Activated naive CD8-positive, alpha-beta T cell treated with anti-CD3 and anti-CD28 coated beads, Interleukin-2, amount 50 U/mL, for 24 hours (primary cell): ENCODE measurements around the gene ITGA11.

Source experiments
- ATAC-seq: fragments of 150-1000 bp; cut with Tn5 transposase; one replicate; pipeline ENCODE4 v1.10.0; 2021
- DNase-seq: peaks from one replicate; pipeline ENCODE4 v3.0.0; 2021
- H3K27ac Mint-ChIP-seq: one replicate; pipeline ENCODE4 v1.8.0; 2021; ENCODE audit warnings: mild to moderate bottlenecking, mixed read lengths
- H3K27me3 Mint-ChIP-seq: one replicate; pipeline ENCODE4 v1.8.0; 2021; ENCODE audit warnings: mixed read lengths
- H3K36me3 Mint-ChIP-seq: one replicate; pipeline ENCODE4 v1.8.0; 2021; ENCODE audit warnings: low read depth, mixed read lengths
- H3K4me1 Mint-ChIP-seq: one replicate; pipeline ENCODE4 v1.8.0; 2021; ENCODE audit warnings: mixed read lengths
- H3K4me3 Mint-ChIP-seq: one replicate; pipeline ENCODE4 v1.8.0; 2021; ENCODE audit warnings: mild to moderate bottlenecking, moderate library complexity, mixed read lengths
- H3K9me3 Mint-ChIP-seq: one replicate; pipeline ENCODE4 v1.8.0; 2021; ENCODE audit warnings: mixed read lengths

The ITGA11 gene

DNA sequence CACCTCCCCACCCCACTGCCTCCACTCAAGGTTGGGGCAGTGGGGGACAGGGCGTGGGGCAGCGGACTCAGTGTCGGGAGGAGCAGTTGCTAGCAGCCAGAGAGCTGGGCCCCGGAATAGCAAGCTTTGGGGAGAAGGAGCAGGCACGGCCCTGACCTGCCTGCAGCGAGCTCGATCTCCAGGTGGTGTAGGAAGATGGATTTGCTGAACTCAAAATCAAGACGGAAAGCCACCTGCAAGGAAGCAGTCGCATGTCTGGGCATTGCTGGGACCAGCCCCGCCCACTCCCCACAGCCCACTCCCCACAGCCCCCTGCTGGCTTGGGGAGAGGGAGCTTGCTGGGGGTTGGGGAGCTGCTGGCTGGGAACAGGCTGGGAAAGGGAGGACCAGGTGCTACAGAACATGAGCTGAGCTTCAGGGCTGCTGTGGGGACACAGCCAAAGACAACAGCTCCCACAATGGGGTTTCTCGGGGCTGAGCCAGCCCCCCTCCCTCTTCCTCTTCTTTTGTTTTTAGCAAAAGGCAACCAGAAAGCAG lies 116.4 kb downstream of the ITGA11 start:
- Mint-ChIP-seq H3K36me3 (no peaks in the 10 kb centered on the region), H3K4me1 (no peaks in the 10 kb centered on the region), H3K27me3 (peaks cover 4% of the 10 kb centered on the region), H3K4me3 (no peak overlapping the region), H3K9me3 (no peaks in the 10 kb centered on the region), H3K27ac (no peak overlapping the region)
- ATAC-seq = no peak
- DNase-seq = no peak

DNA sequence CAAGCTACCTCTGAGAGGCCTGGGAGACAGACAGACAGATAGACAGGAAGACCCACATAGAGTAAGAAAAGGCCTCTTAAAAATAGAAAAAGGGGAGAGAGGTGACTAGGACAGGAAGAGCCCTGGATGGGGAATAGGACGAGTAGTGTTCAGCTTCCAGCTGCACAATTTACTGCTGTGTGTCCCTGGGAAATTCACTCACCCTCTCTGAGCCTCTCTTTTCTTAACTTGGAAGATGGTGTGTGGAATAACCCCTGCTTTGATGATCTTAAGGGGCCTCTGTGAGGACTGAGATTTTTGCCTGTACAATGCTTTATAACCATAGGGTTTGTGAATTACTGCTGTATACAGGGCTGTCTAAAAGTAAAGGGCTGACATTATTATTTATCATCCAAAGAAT lies 116.9 kb downstream of the ITGA11 start:
- DNase-seq = no peak
- Mint-ChIP-seq H3K4me3 (no peak overlapping the region), H3K27ac (no peak overlapping the region), H3K36me3 (no peaks in the 10 kb centered on the region), H3K9me3 (no peaks in the 10 kb centered on the region), H3K4me1 (no peaks in the 10 kb centered on the region), H3K27me3 (peaks cover 4% of the 10 kb centered on the region)
- no peak for ATAC-seq

DNA sequence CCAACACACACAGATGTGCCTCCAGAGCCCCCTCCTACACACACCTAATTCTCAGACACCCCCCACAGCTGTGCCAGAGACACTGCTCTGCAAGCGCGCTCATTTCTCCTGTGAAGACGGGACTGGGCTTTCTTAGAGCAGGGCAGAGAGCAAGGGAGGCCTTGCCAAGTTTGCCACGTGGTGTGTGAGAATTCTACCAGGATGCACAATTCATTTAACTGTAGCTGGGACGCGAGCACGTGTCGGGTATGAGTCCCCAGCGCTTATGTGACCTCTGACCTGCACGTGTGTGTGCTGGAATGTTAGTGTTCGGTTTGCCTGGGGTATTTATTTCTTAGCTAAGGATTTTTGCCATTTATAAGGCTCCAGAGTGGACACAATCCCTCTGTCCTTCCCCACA lies 117.4 kb downstream of the ITGA11 start:
- H3K4me3 Mint-ChIP-seq = no peak overlapping the region
- peaks cover 4% of the 10 kb centered on the region for H3K27me3 Mint-ChIP-seq
- DNase-seq = no peak
- no peak overlapping the region for H3K27ac Mint-ChIP-seq
- no peaks in the 10 kb centered on the region for H3K36me3 Mint-ChIP-seq
- no peaks in the 10 kb centered on the region for H3K4me1 Mint-ChIP-seq
- no peaks in the 10 kb centered on the region for H3K9me3 Mint-ChIP-seq
- no peak for ATAC-seq

DNA sequence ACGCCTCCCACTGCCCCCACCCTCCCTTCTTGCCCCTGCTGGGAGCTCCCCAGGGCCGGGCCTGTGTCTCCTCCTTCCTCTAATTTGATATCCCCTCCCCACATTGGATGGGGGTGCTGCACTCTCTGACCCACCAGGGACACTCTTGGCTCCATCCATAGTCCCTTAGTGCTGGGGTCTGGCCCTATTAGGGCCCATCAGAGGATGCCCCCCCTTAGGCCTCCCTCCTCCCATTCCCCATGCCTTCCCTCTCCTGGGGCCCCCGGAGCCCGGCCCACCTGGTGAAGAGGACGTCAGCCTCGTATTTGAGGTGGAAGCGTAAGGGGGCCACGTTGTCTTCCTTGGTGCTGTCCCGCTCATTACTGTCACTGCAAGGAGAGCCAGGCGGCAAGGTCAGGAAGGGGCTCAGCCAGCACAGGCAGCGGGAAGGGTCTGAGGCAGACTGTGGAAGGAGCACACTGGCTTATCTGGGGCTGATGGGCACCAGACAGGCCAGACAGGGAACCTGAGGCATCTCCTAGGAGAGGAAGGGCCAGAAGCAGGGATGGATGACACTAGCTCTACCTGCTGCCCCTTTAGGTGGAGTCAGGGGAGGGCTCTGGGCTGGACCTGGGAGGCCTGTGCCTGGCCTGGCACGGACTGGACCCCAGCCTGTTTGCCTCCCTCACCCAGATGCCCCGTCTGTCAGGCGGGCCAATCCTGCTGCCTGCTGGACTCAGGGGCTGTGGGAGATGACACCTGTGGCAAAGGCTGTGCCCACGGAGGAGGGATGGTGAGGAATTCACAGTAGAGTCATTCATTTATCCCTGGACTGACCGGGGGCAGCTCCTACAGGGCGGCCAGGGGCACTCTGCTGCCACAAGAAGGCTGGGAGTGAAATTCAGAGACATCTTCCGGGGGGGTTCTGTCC lies 118.2 kb downstream of the ITGA11 start:
- no peak overlapping the region for H3K27ac Mint-ChIP-seq
- no peak for ATAC-seq
- no peaks in the 10 kb centered on the region for H3K4me1 Mint-ChIP-seq
- H3K9me3 Mint-ChIP-seq = no peaks in the 10 kb centered on the region
- DNase-seq = no peak
- no peak overlapping the region for H3K4me3 Mint-ChIP-seq
- no peaks in the 10 kb centered on the region for H3K36me3 Mint-ChIP-seq
- peaks cover 4% of the 10 kb centered on the region for H3K27me3 Mint-ChIP-seq

DNA sequence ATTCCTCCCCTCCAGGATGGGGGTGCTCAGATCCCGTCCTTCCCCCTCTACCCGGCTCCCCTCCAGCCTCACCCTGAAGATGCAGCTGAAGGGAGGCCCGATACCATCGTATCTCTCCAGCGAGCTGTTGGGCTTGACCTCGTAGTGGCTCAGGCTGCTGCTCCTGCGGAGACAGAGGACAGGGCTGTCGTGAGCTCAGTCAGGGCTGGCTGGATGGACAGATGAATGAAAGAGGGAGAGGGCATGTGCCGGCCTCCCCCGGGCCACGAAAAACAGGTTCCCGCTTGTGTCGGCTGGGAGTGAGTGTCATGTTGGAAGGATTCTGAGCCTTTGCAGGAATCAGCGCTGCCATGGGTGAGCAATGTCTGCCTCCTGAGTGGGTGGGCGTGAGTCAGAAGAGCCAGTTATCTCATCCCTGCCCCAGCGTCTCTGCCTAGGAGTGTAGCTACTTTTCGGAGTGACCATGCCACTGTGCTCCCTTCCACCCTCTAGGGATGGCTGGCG lies 119.2 kb downstream of the ITGA11 start:
- peaks cover 4% of the 10 kb centered on the region for H3K27me3 Mint-ChIP-seq
- no peaks in the 10 kb centered on the region for H3K36me3 Mint-ChIP-seq
- ATAC-seq (no peak), DNase-seq (no peak)
- H3K27ac Mint-ChIP-seq = no peak overlapping the region
- H3K9me3 Mint-ChIP-seq = no peaks in the 10 kb centered on the region
- no peak overlapping the region for H3K4me3 Mint-ChIP-seq
- no peaks in the 10 kb centered on the region for H3K4me1 Mint-ChIP-seq

DNA sequence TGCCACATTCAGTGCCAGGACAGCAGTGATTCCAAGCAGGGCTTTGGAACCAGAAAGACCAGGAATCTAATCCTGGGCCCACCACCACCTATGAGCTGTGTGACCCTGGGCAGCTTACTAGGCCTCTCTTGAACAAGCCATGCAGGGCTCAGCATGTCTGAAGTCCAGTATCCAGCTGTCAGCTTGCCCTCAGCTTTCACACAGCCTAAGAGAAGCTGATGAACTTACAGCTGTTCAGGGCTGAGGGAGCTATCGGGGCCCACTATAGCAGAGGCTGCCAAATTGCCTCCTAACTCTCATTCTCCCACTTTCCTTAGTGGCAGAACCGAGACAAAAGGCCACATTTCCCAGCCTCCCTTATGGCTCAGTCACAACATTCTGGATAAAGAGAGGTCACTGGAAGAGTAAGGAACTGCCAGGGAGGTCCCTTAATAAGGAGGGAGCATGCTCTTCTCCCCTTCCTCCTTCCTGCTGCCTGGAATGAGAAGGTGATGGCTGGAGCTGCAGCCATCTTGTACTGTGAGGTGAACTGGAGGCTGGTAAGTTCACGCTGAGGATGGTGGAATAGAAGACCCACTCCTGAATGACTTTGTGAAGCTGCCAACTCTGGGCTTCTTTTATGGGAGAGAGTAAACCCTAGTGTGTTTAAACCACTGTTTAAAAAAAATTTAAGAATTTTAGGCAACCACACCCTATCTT lies 120.0 kb downstream of the ITGA11 start:
- no peaks in the 10 kb centered on the region for H3K36me3 Mint-ChIP-seq
- no peaks in the 10 kb centered on the region for H3K4me1 Mint-ChIP-seq
- peaks cover 4% of the 10 kb centered on the region for H3K27me3 Mint-ChIP-seq
- no peak for DNase-seq
- no peak overlapping the region for H3K27ac Mint-ChIP-seq
- no peaks in the 10 kb centered on the region for H3K9me3 Mint-ChIP-seq
- H3K4me3 Mint-ChIP-seq = no peak overlapping the region
- ATAC-seq = no peak

DNA sequence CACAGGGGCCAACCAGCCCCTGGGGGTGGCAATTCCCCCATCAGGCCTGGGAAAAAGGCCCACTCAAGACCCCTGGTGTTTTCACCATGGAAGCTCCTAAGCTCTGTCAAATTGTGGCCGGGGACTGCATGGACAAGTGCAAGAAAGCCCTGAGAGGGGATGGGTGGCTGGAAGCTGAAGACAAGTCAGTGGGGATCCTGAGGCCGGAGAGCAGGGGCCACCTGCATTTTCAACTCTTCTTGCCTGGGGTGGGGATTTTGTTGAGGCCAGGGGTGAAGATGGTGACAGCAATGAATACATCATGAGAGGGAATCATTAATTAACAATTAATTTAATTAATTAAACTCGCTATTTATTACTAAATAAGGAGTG lies 120.5 kb downstream of the ITGA11 start:
- Mint-ChIP-seq H3K4me3 (no peak overlapping the region), H3K27ac (no peak overlapping the region), H3K4me1 (peaks cover 2% of the 10 kb centered on the region), H3K27me3 (peaks cover under 1% of the 10 kb centered on the region), H3K36me3 (no peaks in the 10 kb centered on the region), H3K9me3 (no peaks in the 10 kb centered on the region)
- DNase-seq (no peak), ATAC-seq (no peak)

DNA sequence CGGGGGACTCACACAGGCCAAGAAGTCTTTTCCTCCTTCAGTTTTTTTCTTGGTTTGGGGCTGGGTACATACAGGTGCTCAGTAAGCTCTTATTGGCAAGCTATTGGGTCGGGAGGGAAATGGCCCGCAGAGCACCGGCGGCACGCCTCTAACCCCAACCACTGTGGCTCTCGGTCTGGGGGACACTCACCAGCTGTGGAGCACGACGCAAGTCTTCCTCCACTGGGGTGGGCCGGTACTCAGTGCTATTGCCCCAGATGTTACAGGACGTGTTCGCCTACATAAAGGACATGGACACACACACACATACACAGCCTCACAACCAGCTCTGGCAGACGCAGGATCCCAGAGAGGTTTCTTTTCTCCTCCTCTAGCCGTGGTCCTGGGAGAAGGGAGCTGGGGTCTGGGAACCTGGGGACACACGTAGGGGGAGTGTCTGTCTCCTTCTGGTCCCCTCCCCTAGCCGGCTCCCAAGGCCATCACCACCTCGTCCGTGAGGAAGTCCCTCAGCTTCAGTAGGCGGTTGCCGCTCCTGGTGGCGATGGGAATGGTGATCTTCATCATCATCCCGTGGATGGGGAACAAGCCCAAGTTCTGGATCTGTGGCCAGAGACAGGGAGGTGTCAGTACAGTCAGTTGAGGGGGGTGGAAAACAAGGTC lies 121.0 kb downstream of the ITGA11 start:
- no peak overlapping the region for H3K27ac Mint-ChIP-seq
- ATAC-seq (no peak), DNase-seq (no peak)
- no peaks in the 10 kb centered on the region for H3K9me3 Mint-ChIP-seq
- peaks cover 7% of the 10 kb centered on the region for H3K4me1 Mint-ChIP-seq
- H3K36me3 Mint-ChIP-seq = no peaks in the 10 kb centered on the region
- H3K27me3 Mint-ChIP-seq = no peaks in the 10 kb centered on the region
- H3K4me3 Mint-ChIP-seq = no peak overlapping the region

DNA sequence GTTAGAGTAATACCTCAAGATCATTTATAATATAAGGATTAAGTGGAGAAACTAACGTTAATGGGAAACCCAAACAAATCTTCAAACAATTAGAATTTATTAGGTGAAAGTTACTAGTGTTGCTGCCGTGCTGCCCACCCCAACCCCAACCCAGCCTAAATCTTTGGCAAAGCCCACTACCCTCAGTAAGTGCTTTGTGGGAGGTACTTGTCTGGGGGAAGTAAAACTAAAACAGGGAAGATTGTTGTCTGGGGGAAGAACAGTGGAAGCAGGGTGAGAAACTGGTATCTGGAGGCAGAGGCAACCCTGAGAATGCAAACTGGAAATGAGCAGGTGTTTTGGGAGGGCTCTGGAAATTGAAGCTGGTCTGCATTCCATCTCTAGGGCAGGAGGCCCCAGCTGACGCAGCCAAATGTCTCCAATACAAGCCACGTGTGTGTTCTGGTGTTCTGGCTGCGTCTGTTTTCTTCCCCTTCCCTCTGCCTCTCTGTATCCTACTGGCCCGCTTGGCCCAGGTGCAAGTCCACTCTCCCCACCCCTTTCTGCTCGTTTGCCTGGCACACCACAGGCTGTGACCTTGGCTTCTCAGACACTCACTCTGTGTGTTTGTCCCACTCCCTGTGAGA lies 121.7 kb downstream of the ITGA11 start:
- H3K27me3 Mint-ChIP-seq = no peaks in the 10 kb centered on the region
- H3K4me3 Mint-ChIP-seq = no peak overlapping the region
- H3K27ac Mint-ChIP-seq = no peak overlapping the region
- H3K9me3 Mint-ChIP-seq = no peaks in the 10 kb centered on the region
- no peak for ATAC-seq
- no peak for DNase-seq
- H3K4me1 Mint-ChIP-seq = peaks cover 7% of the 10 kb centered on the region
- H3K36me3 Mint-ChIP-seq = no peaks in the 10 kb centered on the region

DNA sequence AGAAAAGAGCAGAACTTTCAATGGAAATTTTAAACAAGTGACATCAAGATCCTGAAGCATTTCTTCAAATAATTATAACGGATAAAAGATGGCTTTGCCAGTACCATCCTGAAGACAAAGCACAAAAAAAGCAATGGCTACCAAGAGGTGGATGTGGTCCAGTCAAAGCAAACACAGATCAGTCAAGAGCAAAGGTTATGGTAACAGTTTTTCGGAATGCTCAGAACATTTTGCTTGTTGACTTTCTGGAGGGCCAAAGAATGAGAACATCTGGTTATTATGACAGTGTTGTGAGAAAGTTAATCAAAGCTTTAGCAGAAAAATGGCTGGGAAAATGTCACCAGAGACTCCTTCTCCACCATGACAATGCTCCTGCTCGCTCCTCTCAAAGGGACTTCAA lies 122.9 kb downstream of the ITGA11 start:
- Mint-ChIP-seq H3K27me3 (no peaks in the 10 kb centered on the region), H3K9me3 (no peaks in the 10 kb centered on the region), H3K36me3 (no peaks in the 10 kb centered on the region), H3K4me1 (peaks cover 7% of the 10 kb centered on the region), H3K27ac (no peak overlapping the region), H3K4me3 (no peak overlapping the region)
- ATAC-seq = no peak
- DNase-seq = no peak

DNA sequence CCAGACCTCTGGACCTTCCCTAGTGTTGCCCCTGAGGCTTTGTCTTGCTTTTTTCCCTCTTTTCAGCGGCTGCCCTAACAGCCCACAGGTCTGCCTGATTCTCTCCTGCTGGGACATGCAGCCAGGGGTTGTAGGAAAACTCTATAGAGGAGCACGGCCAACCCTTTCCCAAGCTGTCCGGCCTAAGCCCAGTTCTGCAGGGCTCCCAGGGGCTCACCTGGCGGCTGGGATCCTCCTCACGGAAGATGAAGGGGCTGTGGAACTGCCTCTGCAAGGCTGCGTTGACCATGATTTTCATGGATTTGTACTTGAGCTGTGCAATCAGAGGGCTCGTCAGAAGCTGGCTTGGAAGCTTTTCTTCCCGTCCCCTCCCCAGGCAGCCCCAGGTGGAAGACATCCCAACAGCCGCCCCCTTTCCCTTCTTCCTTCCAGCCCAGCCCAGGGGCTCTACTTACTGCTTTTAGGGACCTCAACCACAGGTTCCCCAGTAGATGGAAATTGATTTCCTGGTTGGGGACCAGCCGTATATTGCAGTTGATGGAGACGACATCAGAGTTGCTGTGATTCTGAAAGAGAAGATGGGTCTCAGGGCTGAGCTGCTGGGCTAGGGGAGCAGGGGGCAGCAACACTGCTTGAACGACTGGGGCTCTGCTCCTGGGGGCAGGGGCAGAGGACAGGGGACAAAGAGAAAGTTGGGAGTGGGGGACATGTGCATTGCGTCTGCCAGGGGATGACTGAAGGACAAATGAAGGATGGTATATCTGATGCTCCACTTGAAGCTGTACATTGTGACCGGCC lies 124.6 kb downstream of the ITGA11 start:
- Mint-ChIP-seq H3K4me1 (peaks cover 7% of the 10 kb centered on the region), H3K27ac (no peak overlapping the region), H3K36me3 (no peaks in the 10 kb centered on the region), H3K4me3 (no peak overlapping the region), H3K27me3 (no peaks in the 10 kb centered on the region), H3K9me3 (no peaks in the 10 kb centered on the region)
- DNase-seq (no peak), ATAC-seq (no peak)

DNA sequence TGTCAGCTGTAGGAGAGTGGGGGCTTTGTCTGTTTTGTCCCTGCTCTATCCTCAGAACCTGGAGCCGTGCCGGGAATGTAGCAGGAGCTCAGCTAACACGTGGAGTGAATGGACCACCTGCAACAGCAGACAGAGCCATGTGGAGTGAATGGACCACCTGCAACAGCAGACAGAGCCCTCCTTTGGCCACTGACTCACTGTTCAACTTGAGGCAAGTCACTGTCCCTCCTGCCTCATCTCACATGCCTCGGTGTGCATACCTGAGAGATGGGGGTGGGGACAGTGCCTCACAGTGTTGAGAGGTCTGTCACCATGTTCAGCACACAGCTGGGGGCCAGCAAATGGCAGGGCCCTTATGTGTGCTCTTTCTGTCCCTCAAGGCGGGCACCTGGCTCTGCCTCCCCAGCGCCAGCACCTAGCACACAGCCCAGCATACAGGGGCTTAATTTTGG lies 126.5 kb downstream of the ITGA11 start:
- H3K27me3 Mint-ChIP-seq = no peaks in the 10 kb centered on the region
- H3K36me3 Mint-ChIP-seq = no peaks in the 10 kb centered on the region
- no peak overlapping the region for H3K4me3 Mint-ChIP-seq
- ATAC-seq (no peak), DNase-seq (no peak)
- H3K27ac Mint-ChIP-seq = no peak overlapping the region
- H3K9me3 Mint-ChIP-seq = no peaks in the 10 kb centered on the region
- peaks cover 12% of the 10 kb centered on the region for H3K4me1 Mint-ChIP-seq

DNA sequence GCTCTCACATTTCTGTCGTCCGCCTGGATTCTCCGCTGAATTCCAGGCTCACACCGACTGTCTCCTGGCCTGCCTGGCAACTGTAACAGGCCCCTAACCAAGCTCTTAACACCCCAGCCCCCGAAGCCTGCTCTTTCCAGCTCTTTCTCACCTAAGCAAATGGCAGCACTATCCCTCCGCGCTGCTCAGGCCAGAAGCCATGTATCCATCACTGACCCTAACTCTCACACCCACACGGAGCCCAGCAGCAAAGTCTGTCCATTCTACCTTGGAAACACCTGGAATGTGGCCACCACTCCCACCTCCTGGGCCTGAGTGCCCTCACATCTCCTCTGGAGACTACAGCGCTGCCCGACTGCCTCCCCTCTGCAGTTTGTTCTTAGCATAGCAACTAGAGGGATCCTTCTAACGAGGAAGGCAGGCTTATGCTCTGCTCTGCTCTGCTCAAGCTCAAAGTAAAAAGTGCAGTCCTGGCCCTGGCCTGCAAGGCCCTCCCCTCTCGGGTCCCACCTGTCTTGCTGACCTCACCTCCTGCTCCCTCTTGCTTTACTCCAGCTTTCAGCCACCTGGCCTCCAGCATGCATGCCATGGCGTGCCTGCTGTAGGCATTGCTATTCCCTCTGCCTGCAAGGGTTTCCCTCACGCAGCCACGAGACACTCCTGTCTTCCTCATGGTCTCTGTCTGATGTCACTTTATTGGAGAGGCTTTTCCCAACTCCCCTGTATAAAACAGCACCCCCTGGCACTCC lies 127.2 kb downstream of the ITGA11 start:
- Mint-ChIP-seq H3K27me3 (no peaks in the 10 kb centered on the region), H3K9me3 (no peaks in the 10 kb centered on the region), H3K4me3 (no peak overlapping the region), H3K27ac (no peak overlapping the region), H3K4me1 (peaks cover 13% of the 10 kb centered on the region), H3K36me3 (no peaks in the 10 kb centered on the region)
- no peak for DNase-seq
- no peak for ATAC-seq
